B cell (primary cell): ENCODE measurements around the gene TMEM18. TPM values are rescaled to one million over a fixed set of nuclear protein-coding genes. Genes with fewer than 3 reads are reported as not detected.
A peak's percentile ranks its signal among the peaks of the same experiment; 100 is the strongest.
"Not testable (repeated sequence)": the region's sequence is repeated elsewhere in the genome, so short reads cannot be mapped to it uniquely, and the experiment has no call there.

Experiments used
- ATAC-seq: fragments of 200-7000 bp; cut with Tn5 transposase; one replicate; pipeline ENCODE4 v1.10.0; 2021; ENCODE audit warnings: low read depth, mild to moderate bottlenecking, moderate number of reproducible peaks, moderate library complexity
- CTCF ChIA-PET: fragments of 350-600 bp; sonication (Branson Sonifier 250); formaldehyde crosslinking; loops from one replicate; lab custom pipeline; 2021; ENCODE audit warnings: antibody characterized with exemption, inconsistent platforms; lab: Charles Lee
- POLR2A ChIA-PET: fragments of 350-600 bp; sonication (Branson Sonifier 250); formaldehyde crosslinking; loops from one replicate; lab custom pipeline; 2021; ENCODE audit warnings: antibody characterized with exemption; lab: Charles Lee
- DNase-seq: peaks from one replicate; pipeline ENCODE4 v3.0.0; 2013
- H2AFZ ChIP-seq: 2 replicates; pipeline ENCODE4 v1.6.1; 2012; ENCODE audit warnings: mild to moderate bottlenecking, low read depth, low read length; ENCODE audit not compliant: insufficient read depth, poor library complexity, severe bottlenecking
- H3K27ac ChIP-seq, 2 donors: 1 replicate in 1 of 2; 2 replicates in 1 of 2; pipeline ENCODE4 v1.5.1; 2012 to 2013; ENCODE audit warnings: low read length in 2 of 2, mild to moderate bottlenecking in 2 of 2, moderate library complexity in 1 of 2
- H3K27me3 ChIP-seq, 4 experiments: fragments of 200-600 bp in 1 of 4; sonication (generic) in 1 of 4; replicated peaks in 1 of 4; 1 replicate in 2 of 4; 2 replicates in 2 of 4; pipeline versions ENCODE4 v1.6.1 to v1.7.0; 2013 to 2016; ENCODE audit warnings: low read length in 3 of 4, mild to moderate bottlenecking in 2 of 4, mixed read lengths in 1 of 4, moderate library complexity in 1 of 4; ENCODE audit not compliant: insufficient read depth in 4 of 4, control insufficient read depth in 3 of 4; ENCODE audit errors: control extremely low read depth in 1 of 4
- H3K36me3 ChIP-seq, 2 experiments: replicated peaks in 1 of 2; 1 replicate in 1 of 2; 2 replicates in 1 of 2; pipeline versions ENCODE4 v1.6.1 to v1.7.1; 2013; ENCODE audit warnings: low read length in 1 of 2; ENCODE audit not compliant: insufficient read depth in 2 of 2, control insufficient read depth in 1 of 2; ENCODE audit errors: control extremely low read depth in 1 of 2, extremely low read depth in 1 of 2
- H3K4me1 ChIP-seq, 2 donors: fragments of 200-600 bp in 1 of 2; sonication (generic) in 1 of 2; 1 replicate in 1 of 2; 2 replicates in 1 of 2; pipeline versions ENCODE4 v1.5.1 to v1.6.1; 2013 to 2017; ENCODE audit warnings: low read length in 2 of 2; ENCODE audit not compliant: control insufficient read depth in 2 of 2, insufficient read depth in 2 of 2
- H3K4me2 ChIP-seq: replicated peaks from 2 replicates; pipeline ENCODE3; 2012; ENCODE audit warnings: mild to moderate bottlenecking, low read depth, low read length; ENCODE audit not compliant: poor library complexity, severe bottlenecking
- H3K4me3 ChIP-seq, 5 experiments: fragments of 200-600 bp in 1 of 5; sonication (generic) in 1 of 5; 1 replicate in 3 of 5; 2 replicates in 2 of 5; pipeline versions ENCODE4 v1.5.1 to v1.7.0; 2011 to 2016; ENCODE audit warnings: low read length in 4 of 5, mild to moderate bottlenecking in 4 of 5, low read depth in 2 of 5, control low read depth in 1 of 5, moderate library complexity in 1 of 5; ENCODE audit not compliant: insufficient read depth in 1 of 5; ENCODE audit errors: control extremely low read depth in 1 of 5, extremely low read depth in 1 of 5
- H3K79me2 ChIP-seq: fragments of 200-600 bp; sonication (generic); one replicate; pipeline ENCODE4 v1.6.0; 2016; ENCODE audit warnings: low read length; ENCODE audit not compliant: control insufficient read depth, insufficient read depth
- H3K9ac ChIP-seq: fragments of 200-600 bp; sonication (generic); 2 replicates; pipeline ENCODE4 v1.6.1; 2017; ENCODE audit warnings: mild to moderate bottlenecking, low read length, moderate library complexity
- H3K9me3 ChIP-seq, 3 donors: one replicate each; pipeline versions ENCODE4 v1.6.1 to v1.7.1; 2013; ENCODE audit warnings: low read length in 2 of 3; ENCODE audit not compliant: control insufficient read depth in 2 of 3, insufficient read depth in 1 of 3; ENCODE audit errors: control extremely low read depth in 1 of 3
- H4K20me1 ChIP-seq: 2 replicates; pipeline ENCODE4 v1.6.0; 2012; ENCODE audit warnings: mild to moderate bottlenecking, low read length; ENCODE audit not compliant: insufficient read depth, control insufficient read depth, poor library complexity, severe bottlenecking
- H3K27ac Mint-ChIP-seq: one replicate; pipeline ENCODE4 v1.8.0; 2021; ENCODE audit warnings: mixed read lengths
- H3K27me3 Mint-ChIP-seq: one replicate; pipeline ENCODE4 v1.8.0; 2021; ENCODE audit warnings: mixed read lengths
- H3K4me1 Mint-ChIP-seq: one replicate; pipeline ENCODE4 v1.8.0; 2021; ENCODE audit warnings: mixed read lengths
- H3K4me3 Mint-ChIP-seq: one replicate; pipeline ENCODE4 v1.8.0; 2021; ENCODE audit warnings: mixed read lengths
- H3K9me3 Mint-ChIP-seq: one replicate; pipeline ENCODE4 v1.8.0; 2022; ENCODE audit warnings: mixed read lengths; ENCODE audit not compliant: insufficient read depth
- CTCF ChIP-seq: fragments of 200-600 bp; IDR thresholded peaks from one replicate; pipeline ENCODE4 v1.8.0; 2022; ENCODE audit warnings: antibody characterized with exemption, mild to moderate bottlenecking
- EZH2 ChIP-seq: IDR thresholded peaks from 2 replicates; pipeline ENCODE4 v1.6.1; 2012; ENCODE audit warnings: borderline replicate concordance, low read depth, mild to moderate bottlenecking, moderate library complexity, low read length; ENCODE audit not compliant: insufficient read depth, poor library complexity, severe bottlenecking
- WGBS: methylation state at CpG from one replicate; pipeline ENCODE4 v1.1.5; 2013; ENCODE audit warnings: missing lambda C conversion rate; ENCODE audit not compliant: insufficient coverage; 5-methylcytosine and 5-hydroxymethylcytosine counted together
- intact Hi-C: fragments of 100-400 bp; cut with micrococcal nuclease; formaldehyde crosslinking; loops from one replicate; pipeline ENCODE4 v1.10.0; 2022
- polyA plus RNA-seq: library from polyadenylated mRNA; depleted of rRNA; stranded (reverse); fragments of >200 nt; gene quantifications from 2 replicates; pipeline ENCODE4 v1.2.3, GENCODE V29; 2012
- total RNA-seq, 2 donors: library from RNA; stranded (reverse); fragments of 120-200 nt in 1 of 2; gene quantifications; 1 replicate in 1 of 2; 2 replicates in 1 of 2; pipeline versions ENCODE4 v1.2.3 to v1.2.4, GENCODE V29; 2013 to 2022

TMEM18 gene
- total and polyA plus RNA-seq, 2 donors (not counting 1 experiment from before 2014, with no cell fraction given), result 14.4 to 38.5 TPM

- H3K4me1 ChIP-seq, result peaks cover 6 to 8% of the 10 kb centered on the region in 2 donors
- no peak overlapping the region for H3K9ac ChIP-seq
- no peaks in the 10 kb centered on the region for H3K27me3 ChIP-seq
- H3K36me3 ChIP-seq, result no peaks in the 10 kb centered on the region
- H3K27me3 Mint-ChIP-seq, result no peaks in the 10 kb centered on the region
- CTCF ChIA-PET, result interaction anchor here (1.2 to 1.3 kb wide), 2 partner anchors 9 to 51 kb away, joined by 3 to 5 read pairs; no protein-coding TSS in a partner anchor
- 75% methylated on average over 4 of the region's 7 CpGs for WGBS
- no peak overlapping the region for H3K4me2 ChIP-seq
- H3K4me3 Mint-ChIP-seq, result no peak overlapping the region
- peaks cover 16% of the 10 kb centered on the region for H3K4me1 Mint-ChIP-seq
- no peak overlapping the region for H3K4me3 ChIP-seq
- peaks cover 9% of the 10 kb centered on the region for H3K9me3 Mint-ChIP-seq
- H3K79me2 ChIP-seq, result no peaks in the 10 kb centered on the region
- H3K27ac Mint-ChIP-seq, result no peak overlapping the region
- H2AFZ ChIP-seq, result no peak overlapping the region
- intact Hi-C loops, result no loop called here
- peaks cover 2 to 20% (median 20%) of the 10 kb centered on the region in 3 donors for H3K9me3 ChIP-seq
- no peak overlapping the region for H3K27ac ChIP-seq
- POLR2A ChIA-PET, result no interaction called here
- ATAC-seq, result no peak
- no peak for TF ChIP-seq CTCF
- TF ChIP-seq EZH2, result no peak
- DNase-seq, result no peak
- H4K20me1 ChIP-seq, result no peaks in the 10 kb centered on the region
Observed at GRCh38 chr2:688504-689076, 11.4 kb upstream of the TMEM18 start.

- Histone ChIP-seq H3K9ac (no peak overlapping the region), H3K27ac (no peak overlapping the region), H3K27me3 (no peaks in the 10 kb centered on the region), H3K4me3 (no peak overlapping the region), H3K79me2 (no peaks in the 10 kb centered on the region), H3K36me3 (peaks cover 0 to 3% of the 10 kb centered on the region in 2 experiments), H3K4me1 (peaks cover 6 to 8% of the 10 kb centered on the region in 2 donors), H4K20me1 (no peaks in the 10 kb centered on the region), H3K9me3 (peaks cover 4 to 22% (median 16%) of the 10 kb centered on the region in 3 donors), H2AFZ (no peak overlapping the region), H3K4me2 (no peak overlapping the region)
- TF ChIP-seq EZH2, result no peak
- TF ChIP-seq CTCF, result no peak
- H3K27me3 Mint-ChIP-seq, result no peaks in the 10 kb centered on the region
- H3K4me1 Mint-ChIP-seq, result peaks cover 16% of the 10 kb centered on the region
- DNase-seq (no peak), ATAC-seq (peak; percentile 10)
- H3K9me3 Mint-ChIP-seq, result peaks cover 9% of the 10 kb centered on the region
- intact Hi-C loops, result no loop called here
- H3K27ac Mint-ChIP-seq, result no peak overlapping the region
- WGBS, result 38% methylated on average over 1 of the region's 1 CpG
- no peak overlapping the region for H3K4me3 Mint-ChIP-seq
- ChIA-PET CTCF (no interaction called here), POLR2A (no interaction called here)
Observed at GRCh38 chr2:685421-685820, 8.2 kb upstream of the TMEM18 start.

- H4K20me1 ChIP-seq, H3K79me2 ChIP-seq, H3K9ac ChIP-seq, CTCF ChIA-PET, H3K4me3 Mint-ChIP-seq, intact Hi-C loops, ATAC-seq, H2AFZ ChIP-seq, H3K4me2 ChIP-seq, POLR2A ChIA-PET, H3K27ac ChIP-seq, DNase-seq, H3K4me3 ChIP-seq, H3K4me1 ChIP-seq, H3K27me3 ChIP-seq, H3K27ac Mint-ChIP-seq, H3K27me3 Mint-ChIP-seq, H3K9me3 Mint-ChIP-seq, H3K36me3 ChIP-seq: not testable (repeated sequence)
- H3K9me3 ChIP-seq, result peaks cover 4 to 22% (median 16%) of the 10 kb centered on the region in 3 donors
- H3K4me1 Mint-ChIP-seq, result peaks cover 12% of the 10 kb centered on the region
- 97% methylated on average over 2 of the region's 2 CpGs for WGBS
Observed at GRCh38 chr2:684913-685312, 7.7 kb upstream of the TMEM18 start.
